ENCODE measurements around the gene MBLAC2. TPM values are rescaled to one million over a fixed set of nuclear protein-coding genes. Genes with fewer than 3 reads are reported as not detected.

The MBLAC2 gene
- 5.4 TPM for polyA plus RNA-seq (ENCODE audit: insufficient read length)

DNA sequence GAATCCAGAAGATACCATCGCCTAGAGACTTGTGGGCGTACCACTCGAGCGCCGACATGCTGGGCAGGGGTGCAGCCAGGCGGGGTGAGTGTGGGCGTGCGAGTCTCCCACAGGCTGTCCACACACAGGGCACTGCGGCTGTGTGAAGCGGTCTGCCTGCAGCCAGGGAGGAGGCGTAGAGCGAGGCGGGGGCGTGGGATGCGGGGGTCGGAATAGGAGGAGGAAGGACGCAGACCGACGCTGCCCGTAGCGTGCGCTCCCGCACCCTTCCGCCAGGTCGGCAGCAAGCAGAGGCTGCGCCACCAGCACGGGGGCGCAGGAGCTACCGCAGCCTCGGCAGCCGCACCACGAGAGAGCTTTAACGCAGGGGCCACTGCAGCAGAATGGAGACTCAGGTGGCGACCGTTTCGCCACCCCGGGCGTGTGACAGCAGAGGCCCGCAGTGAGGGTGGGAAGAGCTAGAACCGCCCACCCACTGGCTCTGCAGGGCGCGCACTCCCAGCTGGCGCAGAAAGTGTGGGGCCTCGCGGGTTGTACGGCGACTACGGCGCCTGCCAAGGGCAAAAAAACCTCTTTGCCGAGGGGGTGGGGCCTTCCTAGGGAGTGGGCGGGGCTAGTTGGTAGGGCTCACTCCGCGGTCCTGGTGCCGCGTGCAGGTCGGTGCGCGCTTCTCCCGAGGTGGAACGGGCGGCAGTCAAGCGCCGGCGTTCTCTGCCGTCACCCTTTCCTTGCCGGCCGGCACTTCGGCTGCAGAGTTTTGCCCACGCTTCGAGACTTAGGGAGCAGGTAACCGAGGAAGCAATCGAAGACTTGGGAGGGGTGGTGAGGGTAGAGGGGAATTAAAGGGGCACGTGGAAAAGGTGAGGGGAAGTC is at the start of gene MBLAC2, which contains the start of gene POLR3G:
Gene MBLAC2, minus strand, starts transcription at position 537 of the 873 bp plus-strand sequence. Its CDS starts 479 bp downstream, at position 58.
Gene POLR3G, plus strand, starts transcription at position 630 of the 873 bp plus-strand sequence. CDS start 10,704 bp downstream, outside the sequence.
- peak; percentile 90 for DNase-seq

DNA sequence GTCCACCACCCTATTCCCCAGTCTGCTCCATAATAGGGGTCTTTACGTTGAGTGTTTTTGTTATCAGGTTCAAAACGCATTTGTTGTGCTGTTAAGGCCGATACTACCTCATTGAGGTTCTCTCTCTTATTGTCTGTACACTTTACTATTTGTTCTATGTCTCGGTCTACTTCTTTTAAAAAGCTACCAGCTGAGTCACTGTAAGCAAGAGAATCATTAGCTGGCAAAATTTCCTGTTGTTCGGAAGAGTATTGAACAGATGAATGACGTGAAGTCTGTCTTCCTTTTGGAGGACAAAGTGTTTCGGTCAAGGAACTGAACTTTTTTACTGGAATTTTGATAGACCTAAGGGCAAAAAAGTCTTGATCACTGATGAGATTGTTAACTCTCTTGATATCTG is 44.5 kb upstream of the MBLAC2 start:
- no peak for DNase-seq

DNA sequence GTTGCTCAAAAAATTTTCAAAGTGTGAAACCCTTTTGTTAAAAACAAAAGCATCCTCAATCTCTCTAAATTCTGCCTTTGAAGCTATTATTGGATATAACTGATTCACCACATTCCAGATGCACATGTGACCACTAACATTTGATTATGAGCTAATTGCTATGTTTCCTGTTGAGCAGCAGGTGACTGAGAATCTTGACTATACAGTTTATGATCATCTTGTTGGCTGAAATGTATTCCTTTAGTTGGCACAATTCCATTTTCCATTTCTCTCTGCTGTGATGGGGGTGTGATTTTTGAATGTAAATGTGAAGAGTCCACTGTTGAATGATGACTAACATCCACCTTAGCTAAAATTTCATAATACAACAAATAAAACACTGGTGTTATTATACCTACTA is 44.1 kb upstream of the MBLAC2 start:
- no peak for DNase-seq

DNA sequence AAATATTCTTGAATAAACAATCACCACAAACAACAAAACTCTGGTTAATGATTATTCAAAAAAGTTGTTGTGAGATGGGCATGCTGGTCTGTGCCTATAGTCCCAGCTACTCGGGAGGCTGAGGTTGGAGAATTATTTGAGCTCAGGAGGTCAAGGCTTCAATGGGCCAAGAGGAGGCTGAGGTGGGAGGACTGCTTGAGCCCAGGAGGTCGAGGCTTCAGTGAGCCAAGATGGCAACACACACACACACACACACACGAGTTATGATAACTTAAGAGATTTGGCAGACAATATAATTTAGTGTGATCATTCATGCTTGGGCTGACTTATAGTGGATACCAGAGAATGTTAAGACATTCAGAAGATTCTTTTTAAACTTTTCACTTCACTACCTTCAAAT is 39.9 kb upstream of the MBLAC2 start:
- DNase-seq, result no peak

GRCh38 chr5:90510438-90510837 is 35.9 kb upstream of the MBLAC2 start:
- no peak for DNase-seq

DNA sequence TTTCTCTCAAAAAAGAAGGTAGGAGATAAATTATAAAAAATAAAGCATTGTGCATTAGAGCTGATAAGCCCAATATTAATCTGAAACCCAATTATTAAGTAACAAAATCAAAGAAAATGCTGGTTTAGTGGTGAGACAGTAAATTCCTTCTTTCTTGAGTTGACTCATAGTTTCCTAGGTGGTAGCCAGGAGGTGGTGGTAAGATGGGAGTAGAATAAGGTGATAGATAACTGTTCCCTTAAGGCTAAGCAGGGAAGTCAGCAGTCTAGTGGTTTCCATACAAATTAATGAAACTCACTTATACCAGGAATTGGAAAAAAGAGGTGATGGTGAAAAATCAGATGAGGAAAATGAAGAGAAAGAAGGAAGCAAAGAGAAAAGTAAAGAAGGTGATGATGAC is 31.6 kb upstream of the MBLAC2 start:
- no peak for DNase-seq

DNA sequence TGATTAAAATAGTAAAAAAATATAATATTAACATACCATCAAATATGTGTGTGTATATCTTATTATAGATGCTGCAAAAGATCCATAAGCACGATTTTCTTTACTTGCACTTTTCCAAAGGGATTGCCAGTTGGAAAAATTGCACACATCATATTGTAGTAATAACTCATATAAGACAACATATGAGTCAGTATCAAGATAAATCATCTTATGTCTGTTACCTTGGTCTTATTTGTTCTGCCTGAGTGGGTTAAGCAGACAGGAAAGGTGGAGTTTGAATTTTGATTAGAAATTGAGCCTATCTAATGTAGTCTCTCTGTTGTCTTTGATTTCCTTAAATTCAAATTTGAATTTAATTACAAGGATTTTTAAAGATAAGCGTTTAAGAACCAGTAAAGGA is 30.2 kb upstream of the MBLAC2 start:
- DNase-seq, result no peak

- no peak for DNase-seq
These were observed 29.0 kb upstream of the MBLAC2 start for GRCh38 chr5:90503596-90503995.

GRCh38 chr5:90495146-90495545 is 20.6 kb upstream of the MBLAC2 start:
- no peak for DNase-seq

GRCh38 chr5:90494043-90494442 is 19.5 kb upstream of the MBLAC2 start:
- no peak for DNase-seq

DNA sequence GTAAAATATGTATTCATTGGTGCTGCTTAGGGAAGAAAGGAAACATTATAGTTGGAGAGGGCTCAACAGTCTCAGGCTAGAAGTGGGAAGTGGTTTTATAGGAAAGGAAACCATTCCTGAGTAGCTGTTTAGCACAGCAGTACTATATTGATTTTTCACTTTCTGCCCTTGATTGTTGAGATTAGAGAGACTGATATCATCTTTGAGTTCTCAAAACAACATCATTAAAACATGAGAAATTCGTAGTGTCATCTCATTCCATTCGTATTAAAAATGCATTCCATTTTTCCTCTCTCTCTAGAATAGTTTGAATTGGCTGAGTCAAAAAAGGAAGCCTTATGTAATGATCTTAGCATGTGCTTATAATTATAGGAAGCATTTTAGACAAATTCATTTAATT is 14.2 kb upstream of the MBLAC2 start:
- DNase-seq, result no peak

DNA sequence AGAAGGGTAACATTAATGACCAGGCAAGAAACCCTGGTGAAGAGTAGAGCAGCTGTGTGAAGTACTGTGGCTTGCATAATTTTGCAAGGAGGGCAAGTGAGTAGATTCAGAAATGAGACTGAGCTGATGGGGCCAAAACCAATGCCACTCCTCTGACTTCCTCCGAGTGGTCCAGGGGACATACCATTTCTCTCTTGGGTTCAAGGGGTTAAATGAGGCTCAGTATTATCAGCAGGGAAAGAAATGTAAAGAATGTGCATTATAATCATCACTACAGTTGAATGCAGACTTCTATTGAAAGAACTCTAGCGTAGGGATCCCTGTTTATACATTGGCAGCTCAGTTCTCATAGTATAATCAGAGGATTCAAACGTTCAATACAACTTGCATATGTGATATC is 10.0 kb upstream of the MBLAC2 start:
- no peak for DNase-seq

DNA sequence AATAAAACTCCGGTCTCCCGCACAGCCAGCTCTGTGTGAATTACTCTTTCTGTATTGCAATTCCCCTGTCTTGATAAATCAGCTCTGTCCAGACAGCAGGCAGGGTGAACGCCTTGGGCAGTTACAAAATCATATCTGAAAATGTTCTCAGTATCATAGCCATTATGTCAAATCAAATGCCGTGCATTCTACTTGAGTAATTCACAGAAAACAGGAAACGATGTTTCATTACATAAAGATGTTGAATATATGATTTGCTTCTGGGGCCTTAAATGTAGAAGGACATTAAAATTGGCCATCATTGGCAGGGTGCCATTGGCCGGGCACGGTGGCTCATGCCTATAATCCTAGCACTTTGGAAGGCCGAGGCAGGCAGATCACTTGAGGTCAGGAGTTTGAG is 8.6 kb upstream of the MBLAC2 start:
- DNase-seq, result no peak

- DNase-seq, result no peak
These were observed 6.1 kb upstream of the MBLAC2 start for GRCh38 chr5:90480699-90481098.

DNA sequence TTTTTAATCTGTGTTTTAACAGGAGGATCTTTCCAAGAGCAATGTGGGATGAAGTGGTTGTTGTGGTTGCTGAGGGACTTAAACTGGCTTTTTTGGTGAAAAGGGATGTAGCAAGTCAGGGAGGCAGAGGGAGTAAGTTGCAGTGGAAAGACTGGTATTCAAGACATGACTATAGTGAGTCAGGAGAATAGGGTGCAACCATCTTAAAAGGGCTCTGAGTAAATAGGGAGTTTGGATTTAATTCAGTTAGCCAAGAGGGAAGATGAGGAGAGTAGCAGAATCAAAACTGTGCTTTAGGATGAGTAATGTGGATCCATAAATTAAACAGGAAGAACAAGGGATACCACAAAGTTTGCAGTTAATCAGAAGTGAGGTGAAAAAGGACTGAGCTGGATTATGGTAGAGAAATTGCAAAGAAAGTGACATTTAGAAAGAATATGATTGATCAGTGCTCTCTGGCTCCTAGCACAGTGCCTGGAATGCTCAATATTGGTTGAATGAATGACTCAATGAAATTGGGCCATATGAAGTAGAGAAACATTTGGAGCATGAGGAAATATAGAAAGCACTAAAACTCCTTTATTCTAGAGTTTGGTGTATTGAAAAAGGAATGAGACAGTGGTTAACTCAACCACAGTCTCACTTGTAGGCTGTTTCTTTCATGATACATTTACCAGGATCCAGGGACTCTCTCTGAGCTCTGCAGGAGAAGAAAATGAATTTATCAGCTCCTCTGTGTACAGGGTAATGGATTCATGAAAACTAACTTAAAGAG is 5.2 kb upstream of the MBLAC2 start:
- DNase-seq, result no peak

DNA sequence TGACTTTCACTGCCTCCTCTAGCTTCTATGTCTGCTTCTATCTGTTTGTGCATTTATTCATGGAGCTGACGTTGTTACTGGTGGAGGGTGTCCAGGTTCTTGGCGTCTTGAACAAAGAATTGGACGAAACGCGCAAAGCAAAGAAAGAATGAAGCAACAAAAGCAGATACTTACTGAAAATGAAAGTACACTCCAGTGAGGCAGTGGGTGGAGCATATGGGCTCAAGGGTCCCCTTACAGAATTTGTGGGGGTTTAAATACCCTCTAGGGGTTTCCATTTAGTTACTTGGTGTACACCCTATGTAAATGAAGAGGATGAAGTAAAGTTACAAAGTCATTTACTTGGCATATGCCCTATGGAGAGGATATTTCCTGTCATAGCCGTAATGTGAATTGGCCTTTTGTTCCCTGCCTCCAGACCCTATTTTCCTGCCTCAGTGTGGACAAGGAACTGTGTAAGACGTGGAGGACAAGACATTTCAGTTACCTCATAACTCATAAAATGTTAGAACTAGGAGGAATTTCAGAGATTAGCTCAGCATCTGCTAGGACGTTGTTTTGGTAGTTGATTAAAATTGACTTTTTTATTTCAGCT is 3.1 kb upstream of the MBLAC2 start:
- DNase-seq, result peak; percentile 9

DNA sequence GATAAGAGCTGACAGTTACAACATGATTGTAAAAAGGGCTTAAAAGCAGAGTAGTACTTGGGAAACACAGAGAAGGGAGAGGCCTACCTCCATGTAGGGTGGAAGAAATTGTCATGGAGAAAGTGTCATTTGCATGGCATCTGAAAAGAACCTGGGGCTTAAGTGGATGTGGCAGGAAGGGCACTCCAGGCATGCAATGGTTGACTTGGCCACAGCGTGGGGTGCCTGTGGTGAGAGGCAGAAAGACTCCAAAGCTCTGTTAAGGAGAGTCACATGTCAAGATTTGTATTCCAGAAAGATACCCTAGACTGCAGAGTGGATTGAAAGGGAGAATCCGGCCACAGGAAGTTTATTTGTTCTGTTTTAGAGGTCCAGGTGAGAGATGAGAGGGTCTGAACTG is 2.5 kb upstream of the MBLAC2 start:
- DNase-seq, result no peak

GRCh38 chr5:90476391-90476790 is 1.8 kb upstream of the MBLAC2 start:
- DNase-seq, result no peak

- no peak for DNase-seq
These were observed 937 bp upstream of the MBLAC2 start for GRCh38 chr5:90475436-90475980.

GRCh38 chr5:90473396-90474234 is 956 bp downstream of the MBLAC2 start:
- peak; percentile 50 for DNase-seq

DNA sequence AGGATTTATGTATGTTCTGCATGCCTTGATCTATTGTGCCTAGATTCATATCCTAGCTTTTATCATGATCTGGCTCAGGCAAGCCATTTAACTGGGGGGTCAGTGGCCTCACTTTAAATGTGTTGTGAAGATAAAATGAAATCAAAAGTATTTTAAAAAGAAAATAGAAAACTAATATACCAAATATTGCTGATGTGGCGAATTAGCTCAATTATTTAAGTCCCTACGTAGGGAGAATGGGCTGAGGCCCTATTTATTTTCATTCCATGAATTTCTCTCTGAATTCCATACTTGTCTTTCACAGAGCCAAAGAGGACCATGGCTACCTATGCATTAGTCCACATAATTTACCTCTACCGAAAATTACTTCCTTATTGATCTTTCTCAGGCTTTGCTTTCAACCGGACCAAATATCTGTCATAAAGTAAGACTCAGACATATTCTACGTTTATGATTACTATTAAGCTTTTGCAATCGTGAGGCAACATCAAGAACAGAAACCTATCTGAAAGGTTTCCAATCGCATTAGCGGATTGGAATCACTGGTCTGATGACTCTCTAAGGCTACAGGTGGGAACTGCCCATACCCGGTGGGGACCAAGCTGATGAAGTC is 1.7 kb downstream of the MBLAC2 start:
- no peak for DNase-seq

DNA sequence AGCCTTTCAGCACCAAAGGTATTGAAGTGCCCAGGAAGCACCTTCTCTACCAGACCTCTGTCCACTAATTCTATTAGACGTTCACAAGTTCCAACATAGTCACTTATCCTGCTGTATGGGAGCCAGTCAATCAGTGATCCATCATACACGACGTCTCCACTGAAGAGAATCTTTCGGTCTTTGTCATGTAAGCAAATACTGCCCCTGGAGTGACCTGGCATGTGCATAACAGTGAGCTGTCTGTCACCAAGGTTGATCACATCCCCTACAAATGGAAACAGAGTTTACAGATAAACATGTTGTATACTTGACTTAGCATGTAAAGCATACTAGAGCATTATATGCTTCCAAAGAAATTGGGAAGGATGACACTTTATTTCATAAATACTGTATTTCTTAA is 13.3 kb downstream of the MBLAC2 start:
- DNase-seq, result no peak
